ENCODE data around the gene TNFRSF14. TPM values are rescaled to one million over a fixed set of nuclear protein-coding genes. Genes with fewer than 3 reads are reported as not detected.

TNFRSF14 gene
- total and polyA plus RNA-seq, 2 of the 13 experiments (the other 11 are each of a cell fraction or from before 2014, with no cell fraction given) = 11.9 to 49.9 TPM

- TF ChIP-seq REL (CRISPR knock-in tag; conservative IDR thresholded peaks at IDR 0.05) = no peak
- TF ChIP-seq ZNF280D (CRISPR knock-in tag; IDR thresholded peaks at IDR 0.05) = no peak
- TF ChIP-seq ZNF644 (CRISPR knock-in tag; IDR thresholded peaks at IDR 0.05; ENCODE audit: low read depth) = no peak
- no peak for TF ChIP-seq TRAFD1 (CRISPR knock-in tag; IDR thresholded peaks at IDR 0.05; ENCODE audit: borderline replicate concordance)
- no peak for TF ChIP-seq ZNF12 (CRISPR knock-in tag; IDR thresholded peaks at IDR 0.05)
- no peak for TF ChIP-seq GRHL1 (CRISPR knock-in tag; conservative IDR thresholded peaks at IDR 0.05)
- 0 out of 2 replicates have a peak, but pooled peaks have one; percentile 72 for TF ChIP-seq HIVEP1 (CRISPR knock-in tag; IDR thresholded peaks at IDR 0.05)
- TF ChIP-seq ETS1 (CRISPR knock-in tag; IDR thresholded peaks at IDR 0.05) = 0 out of 2 replicates have a peak, but pooled peaks have one; percentile 42
- peak; percentile 62 for TF ChIP-seq TEAD3 (CRISPR knock-in tag; optimal IDR thresholded peaks at IDR 0.05; ENCODE audit: borderline replicate concordance)
- TF ChIP-seq NCOA5 (CRISPR knock-in tag; IDR thresholded peaks at IDR 0.05) = no peak
- TF ChIP-seq ATRX (CRISPR knock-in tag; IDR thresholded peaks at IDR 0.05; ENCODE audit: borderline replicate concordance) = no peak
- TF ChIP-seq LBX2 (CRISPR knock-in tag; IDR thresholded peaks at IDR 0.05; ENCODE audit: borderline replicate concordance) = no peak
- TF ChIP-seq ZNF331 (CRISPR knock-in tag; IDR thresholded peaks at IDR 0.05) = no peak
- TF ChIP-seq GPBP1L1 (CRISPR knock-in tag; IDR thresholded peaks at IDR 0.05) = no peak
Measured at GRCh38 chr1:2555634-2556276, 416 bp upstream of the TNFRSF14 start (continued).

Data from HepG2 (cell line).